A673 (cell line): ENCODE data around the gene BBS1.

Source experiments
- CTCF ChIP-seq: fragments of 300-800, 200-600 bp; sonication (generic); conservative IDR thresholded peaks from 2 replicates; pipeline ENCODE4 v1.5.1; 2017; ENCODE audit warnings: low read depth, mild to moderate bottlenecking, antibody characterized with exemption, low read length, moderate library complexity, mixed read lengths
- EZH2 ChIP-seq: fragments of 200-600 bp; sonication (generic); IDR thresholded peaks from 2 replicates; pipeline ENCODE4 v1.6.1; 2017; ENCODE audit warnings: borderline replicate concordance, low read depth, mild to moderate bottlenecking, mixed read lengths, antibody characterized with exemption, low read length; ENCODE audit not compliant: poor library complexity, severe bottlenecking

- no peak for TF ChIP-seq CTCF
- no peak for TF ChIP-seq EZH2
These were observed 37.2 kb downstream of the BBS1 start for GRCh38 chr11:66547662-66548009.
